ENCODE results near the gene MT1A. TPM values are rescaled to one million over a fixed set of nuclear protein-coding genes. Genes with fewer than 3 reads are reported as not detected.

The MT1A gene
- total and polyA plus RNA-seq, 2 donors (not counting 3 experiments of a cell fraction or from before 2014, with no cell fraction given), result 6.5 to 8.4 TPM

- no peak for FAIRE-seq
These were observed 45.1 kb downstream of the MT1A start for GRCh38 chr16:56683424-56684172.

More at GRCh38 chr16:56683424-56684172, 45.1 kb downstream of the MT1A start:
- no peak for DNase-seq (ENCODE audit: low read depth, low spot score)
- H3K9ac ChIP-seq (replicated peaks; ENCODE audit: extremely low read depth, insufficient read depth, low read length), result no peak overlapping the region
- no peak overlapping the region for H3K4me3 ChIP-seq (replicated peaks in 1 of 3; ENCODE audit: insufficient read depth in 1 of 3, low read depth in 1 of 3, low read length in 3 of 3)
- no TSS peak for BruUV-seq (replicated peaks)
- no peaks in the 10 kb centered on the region for H3K36me3 ChIP-seq (ENCODE audit: control insufficient read depth in 2 of 2, extremely low read depth in 1 of 2, insufficient read depth in 2 of 2, low read length in 2 of 2)
- POLR2A ChIA-PET, result no interaction called here
- H3K27me3 ChIP-seq (ENCODE audit: control insufficient read depth in 2 of 2, insufficient read depth in 2 of 2, low read length in 2 of 2), result no peaks in the 10 kb centered on the region
- no peak overlapping the region for H3K4me2 ChIP-seq (ENCODE audit: insufficient read depth, low read length)
- H4K20me1 ChIP-seq (replicated peaks; ENCODE audit: control insufficient read depth, extremely low read depth, insufficient read depth, low read length), result no peaks in the 10 kb centered on the region
- intact Hi-C loops (cut with micrococcal nuclease), result loop anchor here (2.0 kb wide), 1 partner anchor 45 kb away; the partner anchor contains the start of gene MT1A
- no peaks in the 10 kb centered on the region for H3K9me3 ChIP-seq (replicated peaks; ENCODE audit: control insufficient read depth, insufficient read depth, low read length)
- TF ChIP-seq MAX (IDR thresholded peaks at IDR 0.05; ENCODE audit: insufficient read depth, insufficient read length), result no peak
- no peak for TF ChIP-seq CTCF (IDR thresholded peaks at IDR 0.05; ENCODE audit: extremely low read depth in 1 of 2, insufficient read depth in 1 of 2, low read depth in 1 of 2, low read length in 2 of 2)
- no peak for TF ChIP-seq GATA2 (IDR thresholded peaks at IDR 0.05; ENCODE audit: insufficient read depth, insufficient read length, low read depth, low read length)
- TF ChIP-seq FOS (IDR thresholded peaks at IDR 0.05; ENCODE audit: borderline replicate concordance, insufficient read depth, low read length), result no peak
- no peak for TF ChIP-seq POLR2AphosphoS5 (IDR thresholded peaks at IDR 0.05; ENCODE audit: insufficient read depth, low read depth, low read length)
- no peak for TF ChIP-seq MYC (IDR thresholded peaks at IDR 0.05; ENCODE audit: low read depth, low read length)
- no peak for TF ChIP-seq JUN (IDR thresholded peaks at IDR 0.05; ENCODE audit: borderline replicate concordance, insufficient read depth, insufficient read length, low read depth)
- TF ChIP-seq POLR2A (IDR thresholded peaks at IDR 0.05; ENCODE audit: low read depth, low read length), result no peak
- H3K79me2 ChIP-seq (ENCODE audit: control insufficient read depth, insufficient read depth, low read length), result no peaks in the 10 kb centered on the region
- dilution Hi-C loops (cut with MboI; ENCODE audit: extremely low pct_ligation_motif_present, low sequenced_read_pairs), result no loop called here
- H3K4me1 ChIP-seq (ENCODE audit: control insufficient read depth, extremely low read depth, insufficient read depth, low read length), result peaks cover 10% of the 10 kb centered on the region
- CTCF ChIA-PET, result interaction anchor here (0.8 to 2.1 kb wide), 4 partner anchors 19 to 83 kb away, joined by 3 to 12 read pairs (median 6); no protein-coding TSS in a partner anchor
- H2AFZ ChIP-seq (ENCODE audit: low read depth, low read length), result no peak overlapping the region
- no peaks in the 10 kb centered on the region for H3K9me1 ChIP-seq (replicated peaks; ENCODE audit: control insufficient read depth, extremely low read depth, insufficient read depth, low read length)
- H3K27ac ChIP-seq (ENCODE audit: insufficient read depth, low read depth, low read length), result no peak overlapping the region
